Tibial nerve (tissue), 3 donors: ENCODE results near the gene SMYD3.

Experiments used
- POLR2A ChIP-seq, 2 donors: fragments of 450-650 bp; IDR thresholded peaks; one replicate each; pipeline ENCODE4 v1.6.1; 2017; ENCODE audit warnings: antibody characterized with exemption in 2 of 2, mild to moderate bottlenecking in 2 of 2, moderate library complexity in 2 of 2
- TF ChIP-seq, protein P1 (sequence below), 5 experiments: fragments of 200-600 bp in 3 of 5; fragments of 450-650 bp in 2 of 5; sonication (generic) in 3 of 5; IDR thresholded peaks; one replicate each; pipeline ENCODE4 v1.5.1; 2016 to 2019; ENCODE audit warnings: antibody characterized with exemption in 5 of 5, mild to moderate bottlenecking in 3 of 5, moderate library complexity in 2 of 5

DNA sequence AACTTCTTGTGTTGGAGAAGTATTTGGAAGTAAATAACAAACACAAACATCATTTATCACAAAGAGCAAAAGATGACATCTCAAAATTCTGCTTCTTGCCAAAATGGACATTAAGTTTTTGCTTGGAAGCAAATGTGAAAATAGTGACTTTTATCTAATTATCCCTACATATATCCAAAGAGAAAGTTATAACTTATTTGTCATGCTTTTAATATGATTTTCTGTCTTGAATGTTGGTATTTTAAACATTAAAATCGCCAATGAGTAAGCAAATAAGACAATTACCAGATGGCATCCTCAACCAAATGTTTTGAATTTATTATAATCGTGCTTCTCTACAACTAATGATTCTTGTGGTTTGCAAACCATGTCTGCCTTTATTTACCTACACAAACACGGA lies 758.0 kb downstream of the SMYD3 start:
- TF ChIP-seq, protein P1, sequence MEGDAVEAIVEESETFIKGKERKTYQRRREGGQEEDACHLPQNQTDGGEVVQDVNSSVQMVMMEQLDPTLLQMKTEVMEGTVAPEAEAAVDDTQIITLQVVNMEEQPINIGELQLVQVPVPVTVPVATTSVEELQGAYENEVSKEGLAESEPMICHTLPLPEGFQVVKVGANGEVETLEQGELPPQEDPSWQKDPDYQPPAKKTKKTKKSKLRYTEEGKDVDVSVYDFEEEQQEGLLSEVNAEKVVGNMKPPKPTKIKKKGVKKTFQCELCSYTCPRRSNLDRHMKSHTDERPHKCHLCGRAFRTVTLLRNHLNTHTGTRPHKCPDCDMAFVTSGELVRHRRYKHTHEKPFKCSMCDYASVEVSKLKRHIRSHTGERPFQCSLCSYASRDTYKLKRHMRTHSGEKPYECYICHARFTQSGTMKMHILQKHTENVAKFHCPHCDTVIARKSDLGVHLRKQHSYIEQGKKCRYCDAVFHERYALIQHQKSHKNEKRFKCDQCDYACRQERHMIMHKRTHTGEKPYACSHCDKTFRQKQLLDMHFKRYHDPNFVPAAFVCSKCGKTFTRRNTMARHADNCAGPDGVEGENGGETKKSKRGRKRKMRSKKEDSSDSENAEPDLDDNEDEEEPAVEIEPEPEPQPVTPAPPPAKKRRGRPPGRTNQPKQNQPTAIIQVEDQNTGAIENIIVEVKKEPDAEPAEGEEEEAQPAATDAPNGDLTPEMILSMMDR (IDR thresholded peaks at IDR 0.05) = no peak
- TF ChIP-seq POLR2A (IDR thresholded peaks at IDR 0.05) = no peak
